Measurements from ENCODE around the gene MYO1D. TPM values are rescaled to one million over a fixed set of nuclear protein-coding genes. Genes with fewer than 3 reads are reported as not detected.

Gene MYO1D
- total and polyA plus RNA-seq, 2 of the 13 experiments (the other 11 are each of a cell fraction or from before 2014, with no cell fraction given): 13.2 to 17.3 TPM

- TF ChIP-seq KDM4B (CRISPR knock-in tag; IDR thresholded peaks at IDR 0.05) (no peak), HNRNPL (IDR thresholded peaks at IDR 0.05; ENCODE audit: low read depth, low read length) (no peak), NR3C1 (CRISPR knock-in tag; IDR thresholded peaks at IDR 0.05) (no peak), ATF1 (CRISPR knock-in tag; IDR thresholded peaks at IDR 0.05) (no peak), ZNF790 (CRISPR knock-in tag; IDR thresholded peaks at IDR 0.05; ENCODE audit: borderline replicate concordance) (no peak), ZNF296 (CRISPR knock-in tag; conservative IDR thresholded peaks at IDR 0.05) (no peak), MLLT10 (CRISPR knock-in tag; IDR thresholded peaks at IDR 0.05) (no peak), MIXL1 (CRISPR knock-in tag; IDR thresholded peaks at IDR 0.05) (0 out of 2 replicates have a peak, but pooled peaks have one; percentile 36), ZSCAN20 (CRISPR knock-in tag; IDR thresholded peaks at IDR 0.05; ENCODE audit: borderline replicate concordance) (no peak), PCBP1 (IDR thresholded peaks at IDR 0.05; ENCODE audit: borderline replicate concordance, low read depth, low read length) (no peak), ZNF761 (CRISPR knock-in tag; conservative IDR thresholded peaks at IDR 0.05) (no peak), NRL (CRISPR knock-in tag; IDR thresholded peaks at IDR 0.05; ENCODE audit: borderline replicate concordance) (no peak), JARID2 (CRISPR knock-in tag; IDR thresholded peaks at IDR 0.05; ENCODE audit: insufficient replicate concordance) (no peak), NFIB (CRISPR knock-in tag; IDR thresholded peaks at IDR 0.05; ENCODE audit: borderline replicate concordance) (no peak), MXD1 (CRISPR knock-in tag; IDR thresholded peaks at IDR 0.05) (no peak), ZNF574 (CRISPR knock-in tag; IDR thresholded peaks at IDR 0.05) (peak; percentile 54), MTA1 (CRISPR knock-in tag; IDR thresholded peaks at IDR 0.05; ENCODE audit: borderline replicate concordance) (0 out of 2 replicates have a peak, but pooled peaks have one; percentile 52), SP1 (IDR thresholded peaks at IDR 0.05) (no peak), SP1 (CRISPR knock-in tag; IDR thresholded peaks at IDR 0.05) (no peak), CHD2 (IDR thresholded peaks at IDR 0.05; ENCODE audit: low read depth, low read length) (no peak), SALL1 (CRISPR knock-in tag; IDR thresholded peaks at IDR 0.05) (peak; percentile 55; the same call in 1 of the 2 replicates), HBP1 (CRISPR knock-in tag; IDR thresholded peaks at IDR 0.05; ENCODE audit: low read depth) (no peak), IKZF4 (CRISPR knock-in tag; IDR thresholded peaks at IDR 0.05; ENCODE audit: borderline replicate concordance, low read depth, not compliant biosample characterization) (no peak), ELF1 (CRISPR knock-in tag; IDR thresholded peaks at IDR 0.05) (peak; percentile 50), TAF1 (CRISPR knock-in tag; IDR thresholded peaks at IDR 0.05) (peak; percentile 39; the same call in 1 of the 2 replicates)
- TF ChIP-seq, protein P1, sequence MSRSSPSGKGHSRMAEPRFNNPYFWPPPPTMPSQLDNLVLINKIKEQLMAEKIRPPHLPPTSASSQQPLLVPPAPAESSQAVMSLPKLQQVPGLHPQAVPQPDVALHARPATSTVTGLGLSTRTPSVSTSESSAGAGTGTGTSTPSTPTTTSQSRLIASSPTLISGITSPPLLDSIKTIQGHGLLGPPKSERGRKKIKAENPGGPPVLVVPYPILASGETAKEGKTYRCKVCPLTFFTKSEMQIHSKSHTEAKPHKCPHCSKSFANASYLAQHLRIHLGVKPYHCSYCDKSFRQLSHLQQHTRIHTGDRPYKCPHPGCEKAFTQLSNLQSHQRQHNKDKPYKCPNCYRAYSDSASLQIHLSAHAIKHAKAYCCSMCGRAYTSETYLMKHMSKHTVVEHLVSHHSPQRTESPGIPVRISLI (CRISPR knock-in tag; IDR thresholded peaks at IDR 0.05; ENCODE audit: borderline replicate concordance): no peak
Measured at GRCh38 chr17:32912218-32912897, 35.4 kb upstream of the MYO1D start (continued).

Measured in HepG2 (cell line).